H9 (cell line): ENCODE data around the gene CALML5. TPM values are rescaled to one million over a fixed set of nuclear protein-coding genes. Genes with fewer than 3 reads are reported as not detected.

Experiments used
- DNase-seq: peaks from one replicate; pipeline ENCODE4 v3.0.0-alpha.2; 2017
- H2AFZ ChIP-seq: one replicate; pipeline ENCODE4 v1.6.1; 2013; ENCODE audit warnings: mild to moderate bottlenecking, low read length, control low read depth, moderate library complexity
- H2AK5ac ChIP-seq: 2 replicates; pipeline ENCODE4 v1.6.1; 2013; ENCODE audit warnings: low read length, control low read depth, mixed read lengths; ENCODE audit not compliant: insufficient read length
- H2BK120ac ChIP-seq: one replicate; pipeline ENCODE4 v1.6.1; 2013; ENCODE audit warnings: low read depth, mild to moderate bottlenecking, low read length, control low read depth, inconsistent platforms; ENCODE audit not compliant: poor library complexity, severe bottlenecking
- H2BK12ac ChIP-seq: 2 replicates; pipeline ENCODE4 v1.6.1; 2013; ENCODE audit warnings: low read length, control low read depth, mixed read lengths, low read depth; ENCODE audit not compliant: insufficient read length
- H2BK15ac ChIP-seq: 2 replicates; pipeline ENCODE4 v1.6.1; 2013; ENCODE audit warnings: low read depth, low read length, control low read depth
- H2BK20ac ChIP-seq: one replicate; pipeline ENCODE4 v1.6.1; 2013; ENCODE audit warnings: low read depth, mild to moderate bottlenecking, low read length, control low read depth, inconsistent platforms; ENCODE audit not compliant: poor library complexity, severe bottlenecking
- H2BK5ac ChIP-seq: 2 replicates; pipeline ENCODE4 v1.6.1; 2013; ENCODE audit warnings: low read length, control low read depth, mixed read lengths; ENCODE audit not compliant: insufficient read length
- H3K14ac ChIP-seq: 2 replicates; pipeline ENCODE4 v1.6.1; 2013; ENCODE audit warnings: low read length, control low read depth; ENCODE audit not compliant: insufficient read depth
- H3K18ac ChIP-seq: 2 replicates; pipeline ENCODE4 v1.6.1; 2013; ENCODE audit warnings: low read depth, mild to moderate bottlenecking, mixed read lengths, low read length, control low read depth; ENCODE audit not compliant: insufficient read length
- H3K23ac ChIP-seq: 2 replicates; pipeline ENCODE4 v1.6.1; 2013; ENCODE audit warnings: low read length, control low read depth, mixed read lengths, low read depth; ENCODE audit not compliant: insufficient read length
- H3K23me2 ChIP-seq: 2 replicates; pipeline ENCODE4 v1.6.1; 2013; ENCODE audit warnings: low read depth, mild to moderate bottlenecking, mixed read lengths, low read length, control low read depth; ENCODE audit not compliant: insufficient read length, poor library complexity, severe bottlenecking
- H3K27ac ChIP-seq: 2 replicates; pipeline ENCODE4 v1.5.1; 2013; ENCODE audit warnings: low read length, control low read depth, mixed read lengths, low read depth; ENCODE audit not compliant: insufficient read length
- H3K27me3 ChIP-seq: 2 replicates; pipeline ENCODE4 v1.6.1; 2013; ENCODE audit warnings: low read length, control low read depth, inconsistent platforms; ENCODE audit not compliant: insufficient read depth
- H3K4ac ChIP-seq: 2 replicates; pipeline ENCODE4 v1.6.1; 2013; ENCODE audit warnings: low read depth, mild to moderate bottlenecking, control low read depth, inconsistent platforms, low read length, moderate library complexity
- H3K4me1 ChIP-seq: 2 replicates; pipeline ENCODE4 v1.6.1; 2013; ENCODE audit warnings: low read length, control low read depth, inconsistent platforms; ENCODE audit not compliant: insufficient read depth
- H3K4me2 ChIP-seq: 2 replicates; pipeline ENCODE4 v1.6.1; 2013; ENCODE audit warnings: low read length, control low read depth, mixed read lengths; ENCODE audit not compliant: insufficient read length, insufficient read depth
- H3K56ac ChIP-seq: 2 replicates; pipeline ENCODE4 v1.6.1; 2013; ENCODE audit warnings: low read depth, mild to moderate bottlenecking, mixed read lengths, low read length, control low read depth; ENCODE audit not compliant: insufficient read length
- H3K79me1 ChIP-seq: 2 replicates; pipeline ENCODE4 v1.6.1; 2013; ENCODE audit warnings: low read depth, mild to moderate bottlenecking, moderate library complexity, low read length, control low read depth, inconsistent platforms; ENCODE audit not compliant: insufficient read depth, poor library complexity, severe bottlenecking
- H3K79me2 ChIP-seq: 2 replicates; pipeline ENCODE4 v1.6.1; 2013; ENCODE audit warnings: low read length, control low read depth, inconsistent platforms; ENCODE audit not compliant: insufficient read depth
- H3K9ac ChIP-seq: 2 replicates; pipeline ENCODE4 v1.6.1; 2013; ENCODE audit warnings: low read length, control low read depth, mixed read lengths; ENCODE audit not compliant: insufficient read length; ENCODE audit errors: extremely low read depth
- H3K9me3 ChIP-seq: one replicate; pipeline ENCODE4 v1.6.1; 2013; ENCODE audit warnings: low read depth, low read length, inconsistent platforms; ENCODE audit not compliant: control insufficient read depth
- H3T11ph ChIP-seq: one replicate; pipeline ENCODE4 v1.6.1; 2013; ENCODE audit warnings: mild to moderate bottlenecking, low read length, control low read depth, inconsistent platforms
- H4K20me1 ChIP-seq: one replicate; pipeline ENCODE4 v1.6.1; 2013; ENCODE audit not compliant: control insufficient read depth, insufficient read length, insufficient read depth
- H4K5ac ChIP-seq: 2 replicates; pipeline ENCODE4 v1.6.1; 2013; ENCODE audit warnings: low read depth, mild to moderate bottlenecking, mixed read lengths, low read length, control low read depth; ENCODE audit not compliant: insufficient read length
- H4K8ac ChIP-seq: replicated peaks from 2 replicates; pipeline ENCODE4 v1.6.1; 2013; ENCODE audit warnings: low read length, control low read depth, mixed read lengths, low read depth; ENCODE audit not compliant: insufficient read length
- H4K91ac ChIP-seq: 2 replicates; pipeline ENCODE4 v1.6.1; 2013; ENCODE audit warnings: low read depth, mild to moderate bottlenecking, moderate library complexity, mixed read lengths, low read length, control low read depth; ENCODE audit not compliant: insufficient read length
- H3K27ac Mint-ChIP-seq, 3 experiments: 2 replicates in 2 of 3; 3 replicates in 1 of 3; pipeline ENCODE4 v1.8.0; 2020 to 2021; ENCODE audit warnings: mixed read lengths in 3 of 3, mild to moderate bottlenecking in 1 of 3, moderate library complexity in 1 of 3
- H3K27me3 Mint-ChIP-seq: 2 replicates; pipeline ENCODE4 v1.8.0; 2021; ENCODE audit warnings: low read depth, mild to moderate bottlenecking, moderate library complexity, mixed read lengths
- H3K36me3 Mint-ChIP-seq, 3 experiments: 2 replicates in 2 of 3; 3 replicates in 1 of 3; pipeline ENCODE4 v1.8.0; 2020 to 2021; ENCODE audit warnings: low read depth in 3 of 3, mixed read lengths in 3 of 3; ENCODE audit not compliant: insufficient read depth in 1 of 3
- H3K4me1 Mint-ChIP-seq, 2 experiments: 2 replicates each; pipeline ENCODE4 v1.8.0; 2020; ENCODE audit warnings: mixed read lengths in 2 of 2
- H3K4me3 Mint-ChIP-seq, 2 experiments: 2 replicates in 1 of 2; 3 replicates in 1 of 2; pipeline ENCODE4 v1.8.0; 2020 to 2021; ENCODE audit warnings: mild to moderate bottlenecking in 2 of 2, mixed read lengths in 2 of 2, moderate library complexity in 1 of 2
- H3K9me3 Mint-ChIP-seq, 2 experiments: 2 replicates in 1 of 2; 3 replicates in 1 of 2; pipeline ENCODE4 v1.8.0; 2020; ENCODE audit warnings: mild to moderate bottlenecking in 2 of 2, mixed read lengths in 2 of 2, moderate library complexity in 1 of 2
- CTCF ChIP-seq: fragments of 200-600 bp; sonication (generic); conservative IDR thresholded peaks from 3 replicates; pipeline ENCODE4 v1.8.0; 2021; ENCODE audit warnings: antibody characterized with exemption, mild to moderate bottlenecking
- WGBS: extraction: QIAGEN DNeasy Blood & Tissue Kit; methylation state at CpG from one replicate; pipeline ENCODE4 v1.1.7; 2013; ENCODE audit warnings: missing lambda C conversion rate, low lambda C conversion rate, mixed read lengths; ENCODE audit not compliant: insufficient read length; ENCODE audit errors: extremely low coverage; 5-methylcytosine and 5-hydroxymethylcytosine counted together
- long read RNA-seq: library from polyadenylated mRNA; unstranded; transcript quantifications from one replicate; pipeline ENCODE4 v2.0.0, GENCODE V29; 2020
- total RNA-seq: library from RNA; stranded (reverse); gene quantifications from 2 replicates; pipeline ENCODE4 v1.2.1, GENCODE V29; 2021

The CALML5 gene, protein sequence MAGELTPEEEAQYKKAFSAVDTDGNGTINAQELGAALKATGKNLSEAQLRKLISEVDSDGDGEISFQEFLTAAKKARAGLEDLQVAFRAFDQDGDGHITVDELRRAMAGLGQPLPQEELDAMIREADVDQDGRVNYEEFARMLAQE
- not detected in 2 replicates for total RNA-seq
- long read RNA-seq: 0 reads

GRCh38 chr10:5499493-5500140 lies at the start of gene CALML5:
Gene CALML5 (minus strand): TSS chr10:5499570. CDS start chr10:5499438, 132 bp downstream.
- H2AFZ ChIP-seq: no peak within 1 kb of the TSS
- no peaks in the 10 kb centered on the region for H3K79me2 ChIP-seq
- no peak within 1 kb of the TSS; the same call in 1 of the 2 replicates for H3K14ac ChIP-seq
- no peaks in the 10 kb centered on the region for H3K27me3 ChIP-seq
- H2AK5ac ChIP-seq: no peak within 1 kb of the TSS
- TF ChIP-seq CTCF: no peak
- H3K4me2 ChIP-seq: no peak within 1 kb of the TSS
- no peak within 1 kb of the TSS for H2BK120ac ChIP-seq
- H3K18ac ChIP-seq: no peak within 1 kb of the TSS
- Mint-ChIP-seq H3K9me3 (no peaks in the 10 kb centered on the region), H3K27me3 (peaks cover 5% of the 10 kb centered on the region), H3K27ac (no peak within 1 kb of the TSS; a peak in 1 of 7 replicates), H3K36me3 (no peaks in the 10 kb centered on the region; a peak in 1 of 7 replicates), H3K4me1 (peaks cover 6 to 7% of the 10 kb centered on the region in 2 experiments), H3K4me3 (no peak within 1 kb of the TSS)
- H3K9ac ChIP-seq: no peak within 1 kb of the TSS
- H3K4ac ChIP-seq: no peak within 1 kb of the TSS
- H3T11ph ChIP-seq: no peak within 1 kb of the TSS
- no peaks in the 10 kb centered on the region for H4K20me1 ChIP-seq
- no peaks in the 10 kb centered on the region for H3K79me1 ChIP-seq
- H3K27ac ChIP-seq: no peak within 1 kb of the TSS
- no CpG with 5 or more reads among the region's 10 CpGs for WGBS
- DNase-seq: no peak
- H2BK15ac ChIP-seq: no peak within 1 kb of the TSS
- H2BK5ac ChIP-seq: no peak within 1 kb of the TSS
- H4K5ac ChIP-seq: no peak within 1 kb of the TSS
- no peaks in the 10 kb centered on the region for H3K23me2 ChIP-seq
- H4K91ac ChIP-seq: no peak within 1 kb of the TSS
- no peak within 1 kb of the TSS for H3K56ac ChIP-seq
- H3K9me3 ChIP-seq: no peaks in the 10 kb centered on the region
- H2BK12ac ChIP-seq: no peak within 1 kb of the TSS
- no peak within 1 kb of the TSS for H3K23ac ChIP-seq
- H2BK20ac ChIP-seq: no peak within 1 kb of the TSS
- no peaks in the 10 kb centered on the region; the same call in 1 of the 2 replicates for H3K4me1 ChIP-seq
- H4K8ac ChIP-seq: no peak within 1 kb of the TSS
